NOMO-1 treated with dmso at 0.1 percent for 144 hours (cell line): ENCODE measurements around the gene TRIM59.
A peak's percentile ranks its signal among the peaks of the same experiment; 100 is the strongest.
"Not testable (repeated sequence)": the region's sequence is repeated elsewhere in the genome, so short reads cannot be mapped to it uniquely, and the experiment has no call there.

Experiments
- DNase-seq: peaks from one replicate; lab custom pipeline; 2025; ENCODE audit not compliant: unreplicated experiment; lab: John Stamatoyannopoulos, UW

The TRIM59 gene

DNA sequence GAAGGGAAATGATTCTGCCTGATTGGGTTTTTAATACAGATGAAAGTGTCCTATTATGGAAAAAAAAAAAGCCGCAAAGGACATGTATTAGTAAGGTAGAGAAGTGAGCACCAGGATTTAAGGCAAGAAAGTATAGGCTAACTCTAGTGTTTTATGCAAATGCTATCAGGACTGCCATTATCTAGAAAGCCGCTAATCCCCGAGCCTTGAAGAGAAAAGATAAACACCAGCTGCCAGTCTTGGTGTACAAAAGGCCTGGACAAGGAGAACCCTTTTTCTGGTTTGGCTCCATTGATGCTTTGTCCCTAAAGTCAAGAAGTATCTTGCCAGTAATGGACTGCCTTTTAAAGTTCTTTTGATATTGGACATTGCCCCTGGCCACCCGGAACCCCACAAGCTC lies 8.6 kb upstream of the TRIM59 start:
- no peak for DNase-seq

- no peak for DNase-seq
These were observed 6.3 kb upstream of the TRIM59 start for GRCh38 chr3:160455846-160456245.

DNA sequence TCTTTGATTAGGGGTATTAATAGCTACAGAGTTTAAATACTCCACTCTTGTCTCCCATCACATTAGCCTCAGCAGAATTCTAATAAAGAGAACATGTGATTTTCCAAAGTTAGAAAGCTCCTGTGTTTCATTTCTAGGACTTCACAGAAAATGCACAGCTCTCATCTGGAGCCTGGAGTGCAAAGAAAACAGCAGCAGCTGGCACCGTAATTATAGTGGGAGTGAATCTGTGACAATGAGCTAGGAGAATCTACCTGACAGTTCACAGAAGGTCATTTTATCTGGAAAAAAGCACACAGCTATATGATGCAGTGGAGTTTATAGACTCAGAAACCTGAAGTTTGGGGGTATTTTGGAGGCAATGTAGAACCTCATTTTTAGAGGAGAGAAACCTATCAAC lies 5.4 kb upstream of the TRIM59 start:
- DNase-seq = no peak

- not testable (repeated sequence) for DNase-seq
These were observed 2.7 kb upstream of the TRIM59 start for GRCh38 chr3:160452251-160452650.

DNA sequence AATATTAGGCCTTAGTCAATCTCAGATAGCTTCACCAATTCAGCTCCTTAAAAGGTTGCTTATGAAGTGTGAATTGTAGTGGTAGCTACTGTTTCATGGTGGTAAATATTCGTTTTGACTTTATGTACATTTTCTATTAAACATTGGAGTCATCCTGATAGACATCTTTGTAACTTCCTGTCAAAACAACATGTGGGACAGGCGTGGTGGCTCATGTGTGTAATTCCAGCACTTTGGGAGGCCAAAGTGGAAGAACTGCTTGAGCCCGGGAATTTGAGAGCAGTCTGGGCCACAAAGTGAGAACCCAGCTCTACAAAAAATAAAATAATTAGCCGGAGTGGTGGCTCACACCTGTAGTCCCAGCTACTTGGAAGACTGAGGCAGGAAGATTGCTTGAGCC lies 2.0 kb upstream of the TRIM59 start:
- no peak for DNase-seq

DNA sequence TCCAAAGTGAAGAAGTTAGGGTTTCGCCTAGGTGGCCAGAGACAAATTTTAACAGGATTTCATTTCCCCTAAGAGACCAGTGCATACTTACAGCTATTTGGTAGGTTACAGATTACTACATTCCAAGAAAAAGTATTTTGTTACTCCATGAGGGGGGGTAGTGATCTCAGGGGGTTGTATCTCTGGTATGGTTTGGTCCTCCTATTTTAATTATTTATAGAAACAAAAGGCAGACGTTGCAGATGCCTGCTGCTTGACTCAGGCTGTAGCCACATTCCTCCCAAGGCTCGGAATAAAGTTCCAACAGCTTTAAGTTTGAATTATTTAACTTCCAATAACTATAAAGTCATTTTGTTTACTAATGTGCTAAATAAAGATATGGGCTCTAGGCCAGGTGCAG lies 1.3 kb upstream of the TRIM59 start:
- no peak for DNase-seq

DNA sequence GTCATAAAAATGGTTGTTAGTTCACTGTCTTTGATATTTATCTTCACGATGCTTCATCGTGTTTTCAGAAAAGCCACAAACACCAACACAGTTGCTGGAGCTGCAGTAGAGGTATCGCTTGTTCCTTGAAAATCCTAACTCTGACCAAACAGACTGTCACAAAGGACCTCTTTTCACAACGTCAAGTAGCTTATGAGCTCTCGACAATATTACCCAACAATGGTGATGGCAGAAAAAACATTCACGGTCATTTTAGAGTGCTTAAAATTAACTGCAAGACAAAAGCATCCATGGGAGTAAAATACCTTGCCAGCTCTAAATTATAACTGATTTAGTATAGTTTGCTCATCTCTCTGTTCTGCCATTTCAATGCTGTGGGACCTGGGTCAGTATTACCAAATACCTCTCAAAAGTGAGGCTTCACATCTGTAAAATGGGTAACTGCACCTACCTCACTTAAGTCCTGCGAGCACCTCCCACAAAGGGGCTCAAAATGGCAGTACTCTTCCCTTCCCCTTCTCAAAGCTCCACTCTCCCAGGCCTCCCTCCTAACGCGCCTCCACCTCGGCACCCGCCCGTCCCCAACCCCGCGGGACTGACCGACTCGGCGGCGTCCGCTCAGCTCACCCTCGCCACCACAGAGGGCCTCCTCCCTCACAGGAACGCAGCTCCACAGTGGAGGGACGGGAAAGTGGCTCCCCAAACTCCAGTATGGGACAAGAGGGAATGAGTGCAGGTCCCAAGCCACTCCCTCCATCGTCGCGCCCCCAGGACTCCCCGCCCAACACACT lies 546 bp downstream of the TRIM59 start:
- DNase-seq = peak; percentile 72

GRCh38 chr3:160447544-160447943 lies 2.0 kb downstream of the TRIM59 start:
- no peak for DNase-seq

DNA sequence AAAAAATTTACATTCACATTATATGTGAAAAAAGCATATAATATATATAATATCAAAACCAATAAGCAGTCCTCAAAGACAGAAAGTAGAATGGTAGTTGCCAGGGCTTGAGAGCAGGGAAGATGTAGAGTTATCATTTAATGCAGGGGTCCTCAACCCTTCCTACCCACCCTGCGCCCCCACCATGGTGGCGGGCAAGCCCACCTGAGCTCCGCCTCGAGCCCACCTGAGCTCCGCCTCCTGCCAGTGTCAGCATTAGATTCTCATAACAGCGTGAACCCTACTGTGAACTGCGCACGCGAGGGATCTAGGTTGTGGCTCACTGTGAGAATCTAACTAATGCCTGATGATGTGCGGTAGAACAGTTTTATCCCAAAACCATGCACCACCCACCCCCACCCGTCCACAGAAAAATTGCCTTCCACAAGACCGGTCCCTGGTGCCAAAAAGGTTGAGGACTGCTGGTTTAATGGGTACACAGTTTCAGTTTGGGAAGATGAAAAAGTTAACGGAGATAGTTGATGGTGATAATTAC lies 3.0 kb downstream of the TRIM59 start:
- DNase-seq = no peak

GRCh38 chr3:160445854-160446253 lies 3.7 kb downstream of the TRIM59 start:
- no peak for DNase-seq

- DNase-seq = no peak
These were observed 5.2 kb downstream of the TRIM59 start for GRCh38 chr3:160444411-160444810.

- DNase-seq = no peak
These were observed 8.9 kb downstream of the TRIM59 start for GRCh38 chr3:160440687-160441086.

DNA sequence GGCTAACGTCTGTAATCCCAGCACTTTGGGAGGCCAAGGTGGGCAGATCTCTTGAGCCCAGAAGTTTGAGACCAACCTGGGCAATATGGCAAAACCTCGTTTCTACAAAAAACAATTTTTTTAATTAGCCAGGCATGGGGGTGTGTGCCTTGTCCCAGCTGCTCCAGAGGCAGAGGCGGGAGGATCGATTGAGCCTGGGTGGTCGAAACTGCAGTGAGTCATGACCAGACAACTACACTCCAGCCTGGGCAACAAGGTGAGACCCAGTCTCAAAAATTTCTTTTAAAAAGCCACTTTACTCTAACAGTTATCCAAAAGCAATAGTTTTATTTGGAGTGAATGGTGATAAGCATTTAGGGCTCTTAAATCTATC lies 12.5 kb downstream of the TRIM59 start:
- DNase-seq = no peak

DNA sequence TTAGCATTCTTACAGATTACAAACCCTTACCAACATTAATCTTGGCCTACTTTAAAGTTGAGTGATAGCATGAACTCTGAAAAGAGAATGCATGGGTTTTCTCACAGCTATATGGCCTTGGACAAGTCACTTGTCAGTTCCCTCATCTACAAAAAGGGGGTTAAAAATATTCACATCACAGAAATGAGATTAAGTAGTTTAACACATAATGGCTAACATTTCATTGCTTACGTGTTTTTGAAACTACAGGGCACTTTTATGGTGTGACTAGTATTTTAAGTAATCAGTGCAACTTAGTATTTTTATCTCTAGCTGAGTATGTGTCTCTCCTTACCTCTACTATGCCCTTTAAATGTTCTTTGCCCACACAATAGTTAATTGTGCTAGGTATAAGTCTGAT lies 13.8 kb downstream of the TRIM59 start:
- no peak for DNase-seq

- DNase-seq = no peak
These were observed 14.5 kb downstream of the TRIM59 start for GRCh38 chr3:160435095-160435494.

DNA sequence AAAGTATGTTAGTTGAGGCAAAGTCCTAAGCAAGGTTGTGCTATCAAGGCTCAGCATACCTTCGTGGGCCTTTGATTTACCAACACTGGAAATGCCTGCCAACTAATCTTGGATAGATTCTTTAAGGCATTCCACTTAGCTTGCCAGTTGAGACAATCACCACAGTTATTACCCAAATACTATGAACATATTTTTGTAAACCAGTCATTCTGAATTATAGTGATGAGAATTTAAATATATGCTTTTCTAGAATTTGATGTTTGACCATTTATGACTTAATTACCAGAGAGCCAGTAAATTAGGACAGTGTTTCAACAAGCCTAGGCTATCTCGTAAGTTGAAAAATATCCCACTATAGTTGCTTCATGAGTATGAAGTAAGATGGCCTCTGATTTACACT lies 15.5 kb downstream of the TRIM59 start:
- DNase-seq = no peak

DNA sequence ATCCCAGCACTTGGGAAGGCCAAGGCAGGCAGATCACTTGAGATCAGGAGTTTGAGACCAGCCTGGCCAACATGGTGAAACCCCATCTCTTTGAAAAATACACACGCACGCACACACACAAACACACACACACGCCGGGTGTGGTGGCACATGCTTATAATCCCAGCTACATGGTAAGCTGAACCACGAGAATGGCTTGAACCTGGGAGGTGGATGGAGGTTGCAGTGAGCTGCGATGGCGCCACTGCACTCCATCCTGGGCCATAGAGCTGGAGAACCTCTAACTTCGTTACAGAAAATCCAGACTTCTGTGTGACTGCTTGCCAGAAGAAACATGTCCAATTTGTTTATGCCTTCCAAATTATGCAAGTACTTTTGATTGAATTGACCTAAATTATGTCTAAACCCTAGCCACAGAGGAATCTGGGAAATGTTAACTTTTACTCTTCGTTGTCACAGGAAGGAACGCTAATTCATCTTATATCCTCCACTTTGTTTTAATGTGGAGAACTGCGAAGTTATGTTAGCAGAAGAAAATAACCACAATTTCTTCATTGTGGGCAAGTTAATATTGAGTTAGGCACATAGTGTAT lies 21.7 kb downstream of the TRIM59 start:
- DNase-seq = no peak

GRCh38 chr3:160417311-160417710 lies 32.3 kb downstream of the TRIM59 start:
- DNase-seq = no peak

- DNase-seq = peak; percentile 19
These were observed 35.9 kb downstream of the TRIM59 start for GRCh38 chr3:160413613-160414248.

- no peak for DNase-seq
These were observed 37.1 kb downstream of the TRIM59 start for GRCh38 chr3:160412477-160412876.

- no peak for DNase-seq
These were observed 39.6 kb downstream of the TRIM59 start for GRCh38 chr3:160409812-160410610.
